WERI-Rb-1 (cell line): ENCODE results near the gene BPIFB2.

Experiments used
- DNase-seq: peaks from one replicate; pipeline ENCODE4 v3.0.0-alpha.2; 2020
- H3K27ac ChIP-seq: fragments of 250-450 bp; sonication (Bioruptor Pico); 2 replicates; pipeline ENCODE4 v1.5.1; 2020; ENCODE audit warnings: mild to moderate bottlenecking, moderate library complexity
- H3K27me3 ChIP-seq: fragments of 250-450 bp; sonication (Bioruptor Pico); 2 replicates; pipeline ENCODE4 v1.5.1; 2021; ENCODE audit warnings: mild to moderate bottlenecking, low read depth, moderate library complexity; ENCODE audit not compliant: insufficient read depth, severe bottlenecking
- H3K36me3 ChIP-seq: fragments of 250-450 bp; sonication (Bioruptor Pico); 2 replicates; pipeline ENCODE4 v1.5.1; 2020; ENCODE audit warnings: mild to moderate bottlenecking, moderate library complexity
- H3K4me3 ChIP-seq: 2 replicates; pipeline ENCODE4 v1.5.1; 2011; ENCODE audit warnings: low read depth, mild to moderate bottlenecking, control low read depth, low read length
- H3K9me3 ChIP-seq: fragments of 250-450 bp; sonication (Bioruptor Pico); 2 replicates; pipeline ENCODE4 v1.5.1; 2021; ENCODE audit warnings: mild to moderate bottlenecking, moderate library complexity; ENCODE audit not compliant: severe bottlenecking
- CTCF ChIP-seq: IDR thresholded peaks from 2 replicates; pipeline ENCODE4 v1.5.1; 2011; ENCODE audit warnings: low read depth, mild to moderate bottlenecking, control low read depth, inconsistent platforms, low read length

Gene BPIFB2

GRCh38 chr20:32966382-32966781 is 41.1 kb upstream of the BPIFB2 start:
- no peak for DNase-seq
- H3K4me3 ChIP-seq, result no peak overlapping the region
- no peak for TF ChIP-seq CTCF
- H3K36me3 ChIP-seq, result no peaks in the 10 kb centered on the region
- no peaks in the 10 kb centered on the region for H3K27me3 ChIP-seq
- H3K9me3 ChIP-seq, result no peaks in the 10 kb centered on the region
- no peak overlapping the region for H3K27ac ChIP-seq

DNA sequence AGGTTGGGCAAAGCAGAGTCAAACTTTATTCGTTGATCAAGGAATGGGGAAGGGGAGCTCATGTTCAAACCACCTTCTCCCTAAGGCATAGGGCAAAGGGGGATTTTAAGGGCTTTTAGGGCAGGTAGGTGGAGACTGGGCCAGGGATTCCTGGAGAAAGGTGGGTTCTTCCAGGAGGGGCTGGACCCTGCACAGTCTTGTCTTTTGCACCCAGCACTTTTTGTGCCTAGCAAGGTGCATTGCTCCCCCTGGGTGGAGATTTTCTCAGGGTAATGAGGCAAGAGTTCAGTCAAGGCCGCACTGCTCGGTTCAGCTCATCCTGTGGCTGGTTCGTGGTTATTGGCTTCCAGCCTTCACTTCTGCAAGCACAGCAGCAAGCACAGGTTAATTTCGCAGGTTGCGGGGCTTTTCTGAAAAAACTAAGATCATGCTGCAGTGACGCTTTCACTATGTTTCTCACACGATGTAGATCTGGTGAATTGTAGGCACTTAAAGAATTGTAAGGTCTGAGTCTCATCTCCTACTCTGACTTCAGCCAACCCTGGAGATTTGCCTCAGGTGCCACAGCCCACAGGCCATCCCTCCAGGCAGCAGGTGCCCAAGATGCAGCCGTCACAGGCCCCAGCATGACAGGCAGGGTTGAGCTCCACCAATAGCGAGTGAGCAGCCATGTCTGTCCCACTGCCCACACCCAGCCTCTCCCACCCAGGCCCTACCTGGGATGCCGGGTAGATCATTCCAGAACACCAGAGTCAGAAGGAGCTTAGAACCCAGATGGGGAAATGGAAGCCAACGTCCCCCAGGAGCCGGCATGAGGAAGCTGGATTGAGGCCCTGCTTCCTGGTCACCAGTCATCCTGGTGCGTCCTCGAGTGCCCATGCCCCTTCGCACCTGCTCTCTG is 40.4 kb upstream of the BPIFB2 start:
- Histone ChIP-seq H3K27me3 (no peaks in the 10 kb centered on the region), H3K9me3 (no peaks in the 10 kb centered on the region), H3K36me3 (no peaks in the 10 kb centered on the region), H3K4me3 (no peak overlapping the region), H3K27ac (no peak overlapping the region)
- DNase-seq, result no peak
- TF ChIP-seq CTCF, result no peak

GRCh38 chr20:32967961-32968457 is 39.5 kb upstream of the BPIFB2 start:
- DNase-seq, result no peak
- Histone ChIP-seq H3K4me3 (no peak overlapping the region), H3K36me3 (no peaks in the 10 kb centered on the region), H3K9me3 (no peaks in the 10 kb centered on the region), H3K27me3 (no peaks in the 10 kb centered on the region), H3K27ac (no peak overlapping the region)
- TF ChIP-seq CTCF, result no peak

GRCh38 chr20:32968478-32969241 is 38.8 kb upstream of the BPIFB2 start:
- H3K4me3 ChIP-seq, result no peak overlapping the region
- no peaks in the 10 kb centered on the region for H3K36me3 ChIP-seq
- TF ChIP-seq CTCF, result no peak
- H3K27ac ChIP-seq, result no peak overlapping the region
- DNase-seq, result no peak
- no peaks in the 10 kb centered on the region for H3K9me3 ChIP-seq
- no peaks in the 10 kb centered on the region for H3K27me3 ChIP-seq

DNA sequence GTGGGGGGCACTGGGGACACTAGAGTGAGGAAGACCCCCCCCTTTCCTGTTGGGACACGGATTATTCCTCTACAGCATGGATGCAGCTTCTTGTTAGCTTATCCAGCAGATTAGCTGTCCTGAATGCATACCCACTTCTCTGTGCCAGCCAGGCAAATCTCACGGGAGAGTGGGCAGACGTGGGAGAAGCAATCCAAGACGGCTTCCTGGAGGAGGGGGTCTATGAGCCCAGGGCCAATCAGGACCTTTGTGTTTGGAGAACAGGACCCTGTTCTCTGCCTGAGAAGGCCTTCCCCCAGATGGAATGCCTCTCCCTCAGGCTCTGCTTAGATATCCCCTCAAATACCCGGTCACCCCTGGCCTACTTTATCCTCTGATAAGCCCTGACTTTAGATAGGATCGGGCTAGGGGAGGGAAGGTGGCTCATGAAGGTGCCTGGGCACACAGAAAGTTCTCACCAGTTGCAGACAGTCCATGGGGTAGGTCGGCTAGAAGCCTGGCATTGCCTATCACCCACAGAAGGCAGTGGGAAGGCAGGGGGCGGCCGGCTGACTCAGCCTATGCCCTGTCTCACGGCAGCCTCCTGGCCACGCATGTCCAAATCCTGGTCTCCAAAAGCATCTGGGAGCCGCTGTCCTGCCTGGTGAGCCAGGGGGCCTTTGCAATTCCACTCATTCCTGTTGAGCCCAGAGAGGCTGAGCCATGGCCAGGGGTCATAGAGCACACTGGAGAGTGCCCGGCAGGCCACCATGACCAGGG is 38.0 kb upstream of the BPIFB2 start:
- no peaks in the 10 kb centered on the region for H3K9me3 ChIP-seq
- no peak for TF ChIP-seq CTCF
- no peak overlapping the region for H3K4me3 ChIP-seq
- H3K27ac ChIP-seq, result peak overlapping the region; percentile 11; the same call in 1 of the 2 replicates
- no peaks in the 10 kb centered on the region for H3K27me3 ChIP-seq
- H3K36me3 ChIP-seq, result no peaks in the 10 kb centered on the region
- DNase-seq, result no peak
